ENCODE measurements around the gene NPLOC4. TPM values are rescaled to one million over a fixed set of nuclear protein-coding genes. Genes with fewer than 3 reads are reported as not detected.

The NPLOC4 gene
- total RNA-seq, 4 donors from 2014 or later = 58.9 to 87.7 (median 70.8) TPM

DNA sequence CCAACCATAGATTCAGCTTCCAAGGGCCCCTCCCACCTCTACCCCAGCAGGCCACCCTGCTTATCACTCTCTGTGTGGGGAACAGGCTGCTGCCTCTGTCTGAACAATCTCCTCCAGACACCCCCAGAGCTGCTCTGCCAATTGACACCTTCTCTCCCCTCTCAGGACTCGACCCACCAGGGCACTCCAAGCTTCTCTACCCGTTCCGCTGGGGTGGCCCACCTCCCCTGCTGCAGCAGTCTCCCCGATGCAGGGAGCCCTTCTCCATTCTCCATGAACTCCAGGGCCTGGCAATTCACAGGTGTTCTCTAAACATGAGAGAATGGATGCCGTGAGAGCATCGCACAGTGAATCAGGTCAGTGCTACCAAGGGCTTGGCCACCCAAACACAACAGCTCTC lies 56.4 kb downstream of the NPLOC4 start:
- no peak for ATAC-seq (ENCODE audit: low FRiP score)
- no peak for DNase-seq (ENCODE audit: low spot score)
- no peak for TF ChIP-seq CTCF (IDR thresholded peaks at IDR 0.05)

- no peak for ATAC-seq (ENCODE audit: low FRiP score)
- no peak for DNase-seq (ENCODE audit: low spot score)
- no peak for TF ChIP-seq CTCF (IDR thresholded peaks at IDR 0.05)
Observed at GRCh38 chr17:81579821-81580321, 57.0 kb downstream of the NPLOC4 start.

GRCh38 chr17:81579298-81579697 lies 57.6 kb downstream of the NPLOC4 start:
- ATAC-seq (ENCODE audit: low FRiP score) (no peak), DNase-seq (ENCODE audit: low spot score) (no peak)
- no peak for TF ChIP-seq CTCF (IDR thresholded peaks at IDR 0.05)

- ATAC-seq (ENCODE audit: low FRiP score) (no peak), DNase-seq (ENCODE audit: low spot score) (no peak)
- TF ChIP-seq CTCF (IDR thresholded peaks at IDR 0.05) = no peak
Observed at GRCh38 chr17:81578561-81579225, 58.2 kb downstream of the NPLOC4 start.

- DNase-seq (ENCODE audit: low spot score) = no peak
- ATAC-seq (ENCODE audit: low FRiP score) = no peak
- no peak for TF ChIP-seq CTCF (IDR thresholded peaks at IDR 0.05)
Observed at GRCh38 chr17:81578038-81578441, 58.9 kb downstream of the NPLOC4 start.

GRCh38 chr17:81577278-81578000 lies 59.5 kb downstream of the NPLOC4 start:
- no peak for TF ChIP-seq CTCF (IDR thresholded peaks at IDR 0.05)
- no peak for DNase-seq (ENCODE audit: low spot score)
- no peak for ATAC-seq (ENCODE audit: low FRiP score)

Measured in omental fat pad (tissue), 4 donors.